SK-N-SH treated with all-trans-retinoic acid at 6 μM for 48 hours (cell line): ENCODE data around the gene MYO1B.

Experiments used
- ATAC-seq: fragments of 200-7000 bp; cut with Tn5 transposase; 3 replicates; pipeline ENCODE4 v1.9.1; 2020; ENCODE audit warnings: mild to moderate bottlenecking, moderate library complexity
- ARNTL ChIP-seq: fragments of 450-650 bp; formaldehyde crosslinking; IDR thresholded peaks from 2 replicates; pipeline ENCODE4 v1.5.0; 2020; ENCODE audit warnings: low read depth, mild to moderate bottlenecking, moderate library complexity, borderline replicate concordance
- BACH2 ChIP-seq: fragments of 250-450 bp; sonication (Bioruptor Pico); IDR thresholded peaks from 2 replicates; pipeline ENCODE4 v1.9.0; 2021; ENCODE audit warnings: mild to moderate bottlenecking, borderline replicate concordance
- CSDC2 ChIP-seq: fragments of 250-450 bp; sonication (Bioruptor Pico); IDR thresholded peaks from 2 replicates; pipeline ENCODE4 v1.5.0; 2020; ENCODE audit warnings: mild to moderate bottlenecking, moderate library complexity
- ESRRG ChIP-seq: fragments of 250-450 bp; sonication (Bioruptor Pico); IDR thresholded peaks from 2 replicates; pipeline ENCODE4 v1.6.1; 2021; ENCODE audit warnings: mild to moderate bottlenecking
- GLIS3 ChIP-seq: fragments of 250-450 bp; sonication (Bioruptor Pico); IDR thresholded peaks from 2 replicates; pipeline ENCODE4 v1.5.0; 2020; ENCODE audit warnings: mild to moderate bottlenecking, moderate library complexity
- ISL1 ChIP-seq: fragments of 250-450 bp; sonication (Bioruptor Pico); IDR thresholded peaks from 2 replicates; pipeline ENCODE4 v2.1.2; 2022; ENCODE audit warnings: mild to moderate bottlenecking, moderate library complexity
- OSR1 ChIP-seq: fragments of 250-450 bp; sonication (Bioruptor Pico); IDR thresholded peaks from 2 replicates; pipeline ENCODE4 v1.8.0; 2022; ENCODE audit warnings: moderate library complexity, mild to moderate bottlenecking, inconsistent platforms
- PPARA ChIP-seq: fragments of 250-450 bp; sonication (Bioruptor Pico); IDR thresholded peaks from 2 replicates; pipeline ENCODE4 v1.5.0; 2020; ENCODE audit warnings: mild to moderate bottlenecking, borderline replicate concordance
- RARB ChIP-seq: fragments of 250-450 bp; sonication (Bioruptor Pico); IDR thresholded peaks from 2 replicates; pipeline ENCODE4 v1.8.0; 2021; ENCODE audit warnings: mild to moderate bottlenecking, moderate library complexity
- SNAI2 ChIP-seq: fragments of 250-450 bp; sonication (Bioruptor Pico); IDR thresholded peaks from 2 replicates; pipeline ENCODE4 v1.5.0; 2020; ENCODE audit warnings: mild to moderate bottlenecking, moderate library complexity
- TCF4 ChIP-seq: fragments of 250-450 bp; sonication (Bioruptor Pico); IDR thresholded peaks from 2 replicates; pipeline ENCODE4 v1.8.0; 2021; ENCODE audit warnings: mild to moderate bottlenecking, moderate library complexity, borderline replicate concordance
- TOX ChIP-seq: fragments of 250-450 bp; sonication (Bioruptor Pico); IDR thresholded peaks from 2 replicates; pipeline ENCODE4 v1.8.0; 2021; ENCODE audit warnings: mild to moderate bottlenecking, moderate library complexity, borderline replicate concordance
- ZC3H10 ChIP-seq: fragments of 250-450 bp; sonication (Bioruptor Pico); IDR thresholded peaks from 2 replicates; pipeline ENCODE4 v1.5.1; 2021; ENCODE audit warnings: mild to moderate bottlenecking, moderate library complexity
- ZFP3 ChIP-seq: fragments of 250-450 bp; sonication (Bioruptor Pico); IDR thresholded peaks from 2 replicates; pipeline ENCODE4 v1.5.0; 2020; ENCODE audit warnings: mild to moderate bottlenecking, moderate library complexity
- ZFP30 ChIP-seq: fragments of 450-650 bp; formaldehyde crosslinking; IDR thresholded peaks from 2 replicates; pipeline ENCODE4 v1.5.0; 2022; ENCODE audit warnings: mild to moderate bottlenecking, moderate library complexity
- ZNF565 ChIP-seq: fragments of 450-650 bp; formaldehyde crosslinking; conservative IDR thresholded peaks from 2 replicates; pipeline ENCODE4 v1.5.0; 2020; ENCODE audit warnings: low read depth, mild to moderate bottlenecking, moderate library complexity
- ZNF70 ChIP-seq: fragments of 450-650 bp; formaldehyde crosslinking; IDR thresholded peaks from 2 replicates; pipeline ENCODE4 v1.5.0; 2020; ENCODE audit warnings: mild to moderate bottlenecking, moderate library complexity
- ZNF8 ChIP-seq: fragments of 450-650 bp; formaldehyde crosslinking; IDR thresholded peaks from 2 replicates; pipeline ENCODE4 v1.5.0; 2020; ENCODE audit warnings: mild to moderate bottlenecking, moderate library complexity
- TF ChIP-seq, protein P1 (sequence below): fragments of 250-450 bp; sonication (Bioruptor Pico); IDR thresholded peaks from 2 replicates; pipeline ENCODE4 v1.5.1; 2021; ENCODE audit warnings: mild to moderate bottlenecking, moderate library complexity
- TF ChIP-seq, protein P2 (sequence below): fragments of 250-450 bp; sonication (Bioruptor Pico); IDR thresholded peaks from 2 replicates; pipeline ENCODE4 v1.8.0; 2021; ENCODE audit warnings: low read depth, mild to moderate bottlenecking, moderate library complexity, borderline replicate concordance
- TF ChIP-seq, protein P3 (sequence below): fragments of 250-450 bp; sonication (Bioruptor Pico); IDR thresholded peaks from 2 replicates; pipeline ENCODE4 v1.5.1; 2020; ENCODE audit warnings: low read depth, mild to moderate bottlenecking, moderate library complexity
- TF ChIP-seq, protein P4 (sequence below): fragments of 250-450 bp; sonication (Bioruptor Pico); IDR thresholded peaks from 2 replicates; pipeline ENCODE4 v1.8.0; 2020; ENCODE audit warnings: mild to moderate bottlenecking, moderate library complexity, borderline replicate concordance

Gene MYO1B

DNA sequence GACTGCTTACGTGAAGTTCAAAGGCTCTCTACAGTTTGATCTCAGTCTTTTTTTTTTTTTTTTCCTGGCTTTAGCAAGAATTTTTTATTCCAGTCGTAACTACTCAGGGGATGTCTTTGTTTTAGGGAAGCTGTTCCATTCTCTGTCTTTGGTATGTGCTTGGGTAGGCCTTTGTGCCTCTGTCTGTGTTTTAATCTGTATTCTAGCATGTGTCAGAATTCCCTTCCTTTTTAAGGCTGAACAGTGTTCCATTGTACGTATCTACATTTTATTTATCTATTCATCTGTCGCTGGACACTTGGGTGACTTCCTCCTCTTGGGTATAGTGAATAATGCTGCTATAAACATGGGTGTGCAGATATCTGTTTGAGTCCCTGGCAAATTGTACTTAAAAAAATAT is 42.6 kb downstream of the MYO1B start:
- TF ChIP-seq TCF4 (CRISPR knock-in tag): no peak
- no peak for TF ChIP-seq ZC3H10 (CRISPR knock-in tag)
- TF ChIP-seq SNAI2 (CRISPR knock-in tag): no peak
- no peak for TF ChIP-seq TOX (CRISPR knock-in tag)
- TF ChIP-seq ARNTL (CRISPR knock-in tag): no peak
- TF ChIP-seq, protein P1, sequence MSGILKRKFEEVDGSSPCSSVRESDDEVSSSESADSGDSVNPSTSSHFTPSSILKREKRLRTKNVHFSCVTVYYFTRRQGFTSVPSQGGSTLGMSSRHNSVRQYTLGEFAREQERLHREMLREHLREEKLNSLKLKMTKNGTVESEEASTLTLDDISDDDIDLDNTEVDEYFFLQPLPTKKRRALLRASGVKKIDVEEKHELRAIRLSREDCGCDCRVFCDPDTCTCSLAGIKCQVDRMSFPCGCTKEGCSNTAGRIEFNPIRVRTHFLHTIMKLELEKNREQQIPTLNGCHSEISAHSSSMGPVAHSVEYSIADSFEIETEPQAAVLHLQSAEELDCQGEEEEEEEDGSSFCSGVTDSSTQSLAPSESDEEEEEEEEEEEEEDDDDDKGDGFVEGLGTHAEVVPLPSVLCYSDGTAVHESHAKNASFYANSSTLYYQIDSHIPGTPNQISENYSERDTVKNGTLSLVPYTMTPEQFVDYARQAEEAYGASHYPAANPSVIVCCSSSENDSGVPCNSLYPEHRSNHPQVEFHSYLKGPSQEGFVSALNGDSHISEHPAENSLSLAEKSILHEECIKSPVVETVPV (CRISPR knock-in tag): no peak
- no peak for TF ChIP-seq ZNF8 (CRISPR knock-in tag)
- TF ChIP-seq ZNF565 (CRISPR knock-in tag): no peak
- no peak for TF ChIP-seq ZFP3
- no peak for TF ChIP-seq PPARA (CRISPR knock-in tag)
- TF ChIP-seq, protein P2, sequence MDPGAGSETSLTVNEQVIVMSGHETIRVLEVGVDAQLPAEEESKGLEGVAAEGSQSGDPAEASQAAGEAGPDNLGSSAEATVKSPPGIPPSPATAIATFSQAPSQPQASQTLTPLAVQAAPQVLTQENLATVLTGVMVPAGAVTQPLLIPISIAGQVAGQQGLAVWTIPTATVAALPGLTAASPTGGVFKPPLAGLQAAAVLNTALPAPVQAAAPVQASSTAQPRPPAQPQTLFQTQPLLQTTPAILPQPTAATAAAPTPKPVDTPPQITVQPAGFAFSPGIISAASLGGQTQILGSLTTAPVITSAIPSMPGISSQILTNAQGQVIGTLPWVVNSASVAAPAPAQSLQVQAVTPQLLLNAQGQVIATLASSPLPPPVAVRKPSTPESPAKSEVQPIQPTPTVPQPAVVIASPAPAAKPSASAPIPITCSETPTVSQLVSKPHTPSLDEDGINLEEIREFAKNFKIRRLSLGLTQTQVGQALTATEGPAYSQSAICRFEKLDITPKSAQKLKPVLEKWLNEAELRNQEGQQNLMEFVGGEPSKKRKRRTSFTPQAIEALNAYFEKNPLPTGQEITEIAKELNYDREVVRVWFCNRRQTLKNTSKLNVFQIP (CRISPR knock-in tag): no peak
- no peak for TF ChIP-seq CSDC2 (CRISPR knock-in tag)
- TF ChIP-seq ISL1 (CRISPR knock-in tag): no peak
- no peak for ATAC-seq

DNA sequence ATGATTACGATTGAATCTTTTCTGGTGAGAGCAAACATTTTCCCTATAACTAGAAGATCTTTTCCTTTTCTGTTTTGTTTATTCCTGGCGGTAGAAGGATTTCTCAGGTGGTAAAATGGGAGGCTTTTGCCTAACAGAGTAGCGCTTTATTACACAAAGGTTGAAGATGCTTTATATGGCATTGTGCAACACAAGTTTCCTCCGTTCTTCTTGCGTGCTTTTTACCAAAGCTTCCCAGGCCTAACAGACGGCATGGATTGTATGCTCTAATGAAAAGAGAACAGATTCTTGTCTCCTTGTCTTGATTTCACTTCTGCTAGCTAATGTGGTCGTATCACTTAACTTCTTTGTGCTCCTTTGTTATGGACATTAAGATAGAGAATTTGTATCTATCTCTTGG is 43.8 kb downstream of the MYO1B start:
- ATAC-seq: no peak
- TF ChIP-seq, protein P3, sequence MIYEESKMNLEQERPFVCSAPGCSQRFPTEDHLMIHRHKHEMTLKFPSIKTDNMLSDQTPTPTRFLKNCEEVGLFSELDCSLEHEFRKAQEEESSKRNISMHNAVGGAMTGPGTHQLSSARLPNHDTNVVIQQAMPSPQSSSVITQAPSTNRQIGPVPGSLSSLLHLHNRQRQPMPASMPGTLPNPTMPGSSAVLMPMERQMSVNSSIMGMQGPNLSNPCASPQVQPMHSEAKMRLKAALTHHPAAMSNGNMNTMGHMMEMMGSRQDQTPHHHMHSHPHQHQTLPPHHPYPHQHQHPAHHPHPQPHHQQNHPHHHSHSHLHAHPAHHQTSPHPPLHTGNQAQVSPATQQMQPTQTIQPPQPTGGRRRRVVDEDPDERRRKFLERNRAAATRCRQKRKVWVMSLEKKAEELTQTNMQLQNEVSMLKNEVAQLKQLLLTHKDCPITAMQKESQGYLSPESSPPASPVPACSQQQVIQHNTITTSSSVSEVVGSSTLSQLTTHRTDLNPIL (CRISPR knock-in tag): no peak
- TF ChIP-seq, protein P2 (CRISPR knock-in tag): no peak
- no peak for TF ChIP-seq ZNF8 (CRISPR knock-in tag)
- TF ChIP-seq BACH2 (CRISPR knock-in tag): no peak
- no peak for TF ChIP-seq ZC3H10 (CRISPR knock-in tag)
- no peak for TF ChIP-seq ZFP30 (CRISPR knock-in tag)
- TF ChIP-seq, protein P1 (CRISPR knock-in tag): no peak
- no peak for TF ChIP-seq OSR1
- no peak for TF ChIP-seq ZFP3
- TF ChIP-seq TCF4 (CRISPR knock-in tag): no peak
- TF ChIP-seq GLIS3 (CRISPR knock-in tag): no peak
- TF ChIP-seq ARNTL (CRISPR knock-in tag): no peak
- no peak for TF ChIP-seq ZNF70 (CRISPR knock-in tag)
- TF ChIP-seq CSDC2 (CRISPR knock-in tag): no peak
- no peak for TF ChIP-seq RARB (CRISPR knock-in tag)
- TF ChIP-seq SNAI2 (CRISPR knock-in tag): no peak
- no peak for TF ChIP-seq ESRRG (CRISPR knock-in tag)

DNA sequence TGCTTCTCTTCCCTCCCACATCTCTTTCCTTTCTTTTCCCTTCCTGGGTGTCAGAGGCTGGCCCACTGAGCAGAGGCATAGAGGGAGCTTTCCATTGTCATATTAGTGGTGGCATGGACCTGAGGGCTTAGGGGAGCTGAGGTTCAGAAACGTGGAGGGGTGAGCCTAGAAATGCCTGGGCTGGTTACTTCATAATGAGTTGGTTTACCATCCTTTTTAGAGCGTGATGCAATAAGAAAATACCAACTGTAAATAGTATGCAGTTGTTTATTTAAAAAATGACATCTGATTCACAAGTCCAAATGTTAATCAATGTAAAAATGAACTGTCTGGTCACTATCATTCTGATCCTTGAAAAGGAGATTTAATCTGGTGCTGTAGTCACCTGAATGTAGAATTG is 46.3 kb downstream of the MYO1B start:
- no peak for ATAC-seq
- TF ChIP-seq, protein P4, sequence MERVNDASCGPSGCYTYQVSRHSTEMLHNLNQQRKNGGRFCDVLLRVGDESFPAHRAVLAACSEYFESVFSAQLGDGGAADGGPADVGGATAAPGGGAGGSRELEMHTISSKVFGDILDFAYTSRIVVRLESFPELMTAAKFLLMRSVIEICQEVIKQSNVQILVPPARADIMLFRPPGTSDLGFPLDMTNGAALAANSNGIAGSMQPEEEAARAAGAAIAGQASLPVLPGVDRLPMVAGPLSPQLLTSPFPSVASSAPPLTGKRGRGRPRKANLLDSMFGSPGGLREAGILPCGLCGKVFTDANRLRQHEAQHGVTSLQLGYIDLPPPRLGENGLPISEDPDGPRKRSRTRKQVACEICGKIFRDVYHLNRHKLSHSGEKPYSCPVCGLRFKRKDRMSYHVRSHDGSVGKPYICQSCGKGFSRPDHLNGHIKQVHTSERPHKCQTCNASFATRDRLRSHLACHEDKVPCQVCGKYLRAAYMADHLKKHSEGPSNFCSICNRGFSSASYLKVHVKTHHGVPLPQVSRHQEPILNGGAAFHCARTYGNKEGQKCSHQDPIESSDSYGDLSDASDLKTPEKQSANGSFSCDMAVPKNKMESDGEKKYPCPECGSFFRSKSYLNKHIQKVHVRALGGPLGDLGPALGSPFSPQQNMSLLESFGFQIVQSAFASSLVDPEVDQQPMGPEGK: no peak
- TF ChIP-seq, protein P3 (CRISPR knock-in tag): no peak
- no peak for TF ChIP-seq SNAI2 (CRISPR knock-in tag)
- TF ChIP-seq ESRRG (CRISPR knock-in tag): no peak
- no peak for TF ChIP-seq GLIS3 (CRISPR knock-in tag)
- no peak for TF ChIP-seq ZNF565 (CRISPR knock-in tag)
- TF ChIP-seq, protein P2 (CRISPR knock-in tag): no peak
- TF ChIP-seq ZNF8 (CRISPR knock-in tag): no peak
- TF ChIP-seq, all 23 proteins: peak for 0
